Measurements from ENCODE around the gene LTBP1. TPM values are rescaled to one million over a fixed set of nuclear protein-coding genes. Genes with fewer than 3 reads are reported as not detected.

The LTBP1 gene
- total and polyA plus RNA-seq, 2 of the 13 experiments (the other 11 are each of a cell fraction or from before 2014, with no cell fraction given) = 0.12 to 0.22 TPM

DNA sequence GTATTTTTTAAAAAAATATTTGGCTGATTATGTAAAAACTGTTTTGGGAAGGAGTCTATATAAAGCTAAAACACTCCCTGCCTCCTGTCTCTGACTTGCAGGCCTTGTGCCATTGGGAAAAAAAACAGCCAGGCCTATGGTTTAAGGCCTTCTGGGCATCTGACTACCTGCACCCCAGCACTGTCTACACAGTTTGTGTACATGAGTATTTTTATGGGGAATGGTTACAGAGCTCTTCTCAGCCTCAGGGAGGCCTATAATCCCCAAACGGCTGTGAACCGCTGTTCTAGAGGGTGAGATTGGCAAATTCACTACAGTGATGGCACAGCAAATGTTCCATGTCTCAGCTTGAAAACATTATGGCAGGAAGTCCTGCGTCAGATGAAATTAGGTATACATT is 96.1 kb downstream of the LTBP1 start (continued):
- TF ChIP-seq MTF2 (CRISPR knock-in tag; IDR thresholded peaks at IDR 0.05; ENCODE audit: borderline replicate concordance) (no peak), IKZF5 (CRISPR knock-in tag; IDR thresholded peaks at IDR 0.05) (no peak), GZF1 (CRISPR knock-in tag; IDR thresholded peaks at IDR 0.05) (no peak), ZSCAN31 (CRISPR knock-in tag; IDR thresholded peaks at IDR 0.05; ENCODE audit: low read depth) (no peak), ZBTB10 (CRISPR knock-in tag; IDR thresholded peaks at IDR 0.05; ENCODE audit: borderline replicate concordance) (no peak), AGO2 (optimal IDR thresholded peaks at IDR 0.05; ENCODE audit: low read depth, low read length) (no peak)
- TF ChIP-seq, protein P1, sequence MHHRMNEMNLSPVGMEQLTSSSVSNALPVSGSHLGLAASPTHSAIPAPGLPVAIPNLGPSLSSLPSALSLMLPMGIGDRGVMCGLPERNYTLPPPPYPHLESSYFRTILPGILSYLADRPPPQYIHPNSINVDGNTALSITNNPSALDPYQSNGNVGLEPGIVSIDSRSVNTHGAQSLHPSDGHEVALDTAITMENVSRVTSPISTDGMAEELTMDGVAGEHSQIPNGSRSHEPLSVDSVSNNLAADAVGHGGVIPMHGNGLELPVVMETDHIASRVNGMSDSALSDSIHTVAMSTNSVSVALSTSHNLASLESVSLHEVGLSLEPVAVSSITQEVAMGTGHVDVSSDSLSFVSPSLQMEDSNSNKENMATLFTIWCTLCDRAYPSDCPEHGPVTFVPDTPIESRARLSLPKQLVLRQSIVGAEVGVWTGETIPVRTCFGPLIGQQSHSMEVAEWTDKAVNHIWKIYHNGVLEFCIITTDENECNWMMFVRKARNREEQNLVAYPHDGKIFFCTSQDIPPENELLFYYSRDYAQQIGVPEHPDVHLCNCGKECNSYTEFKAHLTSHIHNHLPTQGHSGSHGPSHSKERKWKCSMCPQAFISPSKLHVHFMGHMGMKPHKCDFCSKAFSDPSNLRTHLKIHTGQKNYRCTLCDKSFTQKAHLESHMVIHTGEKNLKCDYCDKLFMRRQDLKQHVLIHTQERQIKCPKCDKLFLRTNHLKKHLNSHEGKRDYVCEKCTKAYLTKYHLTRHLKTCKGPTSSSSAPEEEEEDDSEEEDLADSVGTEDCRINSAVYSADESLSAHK (CRISPR knock-in tag; IDR thresholded peaks at IDR 0.05; ENCODE audit: borderline replicate concordance) = no peak

All from HepG2 (cell line).